Breast epithelium (tissue), 4 donors: ENCODE measurements around the gene CALR. TPM values are rescaled to one million over a fixed set of nuclear protein-coding genes. Genes with fewer than 3 reads are reported as not detected.
A peak's percentile ranks its signal among the peaks of the same experiment; 100 is the strongest.
"Not testable (repeated sequence)": the region's sequence is repeated elsewhere in the genome, so short reads cannot be mapped to it uniquely, and the experiment has no call there.

Source experiments
- DNase-seq, 2 donors: peaks; one replicate each; pipeline ENCODE4 v3.0.0-alpha.2; 2019; ENCODE audit warnings: low spot score in 2 of 2
- H3K27ac ChIP-seq, 2 donors: fragments of 200-600 bp; sonication (generic) in 1 of 2; one replicate each; pipeline ENCODE4 v1.5.1; 2016 to 2019; ENCODE audit warnings: mild to moderate bottlenecking in 1 of 2
- H3K27me3 ChIP-seq, 2 donors: fragments of 200-600 bp; sonication (generic) in 1 of 2; one replicate each; pipeline versions ENCODE4 v1.5.1 to v1.6.0; 2017 to 2019; ENCODE audit warnings: control low read depth in 1 of 2, mild to moderate bottlenecking in 1 of 2
- H3K36me3 ChIP-seq: fragments of 200-600 bp; one replicate; pipeline ENCODE4 v1.5.1; 2019
- H3K4me1 ChIP-seq, 2 donors: fragments of 200-600 bp; sonication (generic); one replicate each; pipeline ENCODE4 v1.5.1; 2016 to 2019; ENCODE audit warnings: control low read depth in 1 of 2
- H3K4me3 ChIP-seq, 3 donors: fragments of 200-600 bp; sonication (generic); 1 replicate in 2 of 3; 2 replicates in 1 of 3; pipeline ENCODE4 v1.5.1; 2016 to 2019; ENCODE audit warnings: mild to moderate bottlenecking in 3 of 3, moderate library complexity in 2 of 3
- H3K9me3 ChIP-seq, 2 donors: fragments of 200-600 bp; sonication (generic) in 1 of 2; one replicate each; pipeline ENCODE4 v1.5.1; 2016 to 2019; ENCODE audit warnings: control low read depth in 1 of 2
- POLR2A ChIP-seq: fragments of 450-650 bp; IDR thresholded peaks from one replicate; pipeline ENCODE4 v1.6.1; 2016; ENCODE audit warnings: antibody characterized with exemption, mild to moderate bottlenecking, moderate library complexity
- POLR2AphosphoS5 ChIP-seq, 3 donors: sonication (generic); formaldehyde crosslinking; IDR thresholded peaks; one replicate each; pipeline ENCODE4 v1.6.1; 2017; ENCODE audit warnings: antibody characterized with exemption in 3 of 3
- intact Hi-C: fragments of 100-400 bp; cut with DNase I; formaldehyde crosslinking; loops from one replicate; pipeline ENCODE4 v1.15.1; 2023; ENCODE audit warnings: low total_unique reads
- total RNA-seq, 3 donors: library from RNA; depleted of rRNA; stranded (reverse); fragments of >200 nt; gene quantifications; one replicate each; pipeline ENCODE4 v1.1.0, GENCODE V29; 2016
- TF ChIP-seq, protein P1 (sequence below), 3 donors: fragments of 450-650 bp; IDR thresholded peaks; one replicate each; pipeline ENCODE4 v1.5.1; 2016 to 2017; ENCODE audit warnings: antibody characterized with exemption in 3 of 3, mild to moderate bottlenecking in 3 of 3, moderate library complexity in 3 of 3

CALR gene
- total RNA-seq, 3 donors from 2014 or later, result 301 to 410 (median 305) TPM

DNA sequence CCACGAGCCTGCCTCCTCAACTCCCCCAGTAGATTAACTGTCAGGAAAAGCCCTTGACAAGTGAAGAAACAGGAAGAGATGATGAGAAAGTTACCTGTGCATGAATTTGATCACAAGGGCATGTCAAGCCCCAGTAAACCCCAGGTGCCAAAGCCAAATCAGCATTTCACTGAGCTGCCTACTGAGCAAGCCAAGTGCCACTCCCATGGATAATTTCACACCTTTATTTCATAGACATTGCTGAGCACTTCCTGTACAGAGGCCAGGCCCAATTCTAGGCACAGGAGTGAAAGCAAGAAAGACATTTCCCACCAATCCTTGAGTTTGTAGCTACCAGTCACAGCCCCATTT, 16.2 kb downstream of the CALR start:
- no peak overlapping the region for H3K4me3 ChIP-seq
- intact Hi-C loops, result no loop called here
- peaks cover 4% of the 10 kb centered on the region for H3K36me3 ChIP-seq
- H3K27me3 ChIP-seq, result no peaks in the 10 kb centered on the region
- H3K9me3 ChIP-seq, result no peaks in the 10 kb centered on the region
- DNase-seq, result no peak
- H3K27ac ChIP-seq, result no peak overlapping the region
- H3K4me1 ChIP-seq, result peaks cover 6 to 7% of the 10 kb centered on the region in 2 donors
- TF ChIP-seq POLR2A (no peak), POLR2AphosphoS5 (IDR thresholded peaks at IDR 0.05) (no peak)
- TF ChIP-seq, protein P1, sequence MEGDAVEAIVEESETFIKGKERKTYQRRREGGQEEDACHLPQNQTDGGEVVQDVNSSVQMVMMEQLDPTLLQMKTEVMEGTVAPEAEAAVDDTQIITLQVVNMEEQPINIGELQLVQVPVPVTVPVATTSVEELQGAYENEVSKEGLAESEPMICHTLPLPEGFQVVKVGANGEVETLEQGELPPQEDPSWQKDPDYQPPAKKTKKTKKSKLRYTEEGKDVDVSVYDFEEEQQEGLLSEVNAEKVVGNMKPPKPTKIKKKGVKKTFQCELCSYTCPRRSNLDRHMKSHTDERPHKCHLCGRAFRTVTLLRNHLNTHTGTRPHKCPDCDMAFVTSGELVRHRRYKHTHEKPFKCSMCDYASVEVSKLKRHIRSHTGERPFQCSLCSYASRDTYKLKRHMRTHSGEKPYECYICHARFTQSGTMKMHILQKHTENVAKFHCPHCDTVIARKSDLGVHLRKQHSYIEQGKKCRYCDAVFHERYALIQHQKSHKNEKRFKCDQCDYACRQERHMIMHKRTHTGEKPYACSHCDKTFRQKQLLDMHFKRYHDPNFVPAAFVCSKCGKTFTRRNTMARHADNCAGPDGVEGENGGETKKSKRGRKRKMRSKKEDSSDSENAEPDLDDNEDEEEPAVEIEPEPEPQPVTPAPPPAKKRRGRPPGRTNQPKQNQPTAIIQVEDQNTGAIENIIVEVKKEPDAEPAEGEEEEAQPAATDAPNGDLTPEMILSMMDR (IDR thresholded peaks at IDR 0.05), result no peak

DNA sequence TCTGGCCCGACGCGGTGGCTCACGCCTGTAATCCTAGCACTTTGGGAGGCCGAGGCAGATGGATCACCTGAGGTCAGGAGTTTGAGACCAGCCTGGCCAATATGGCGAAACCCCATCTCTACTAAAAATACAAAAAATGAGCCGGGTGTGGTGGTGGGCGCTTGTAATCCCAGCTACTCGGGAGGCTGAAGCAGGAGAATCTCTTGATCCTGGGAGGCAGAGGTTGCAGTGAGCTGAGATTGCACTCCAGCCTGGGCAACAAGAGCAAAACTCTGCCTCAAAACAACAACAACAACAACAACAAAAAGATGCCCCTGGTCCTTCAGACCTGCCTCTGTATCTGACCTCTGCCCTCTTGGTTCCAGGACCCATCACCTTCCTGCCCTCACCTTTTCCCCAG, 17.2 kb downstream of the CALR start:
- H3K27me3 ChIP-seq, H3K4me1 ChIP-seq, DNase-seq, H3K36me3 ChIP-seq, intact Hi-C loops, H3K9me3 ChIP-seq: not testable (repeated sequence)
- H3K4me3 ChIP-seq, result peak overlapping the region in 1 of 3 donors; percentile 91
- H3K27ac ChIP-seq, result peak overlapping the region; percentile 90 to 94

DNA sequence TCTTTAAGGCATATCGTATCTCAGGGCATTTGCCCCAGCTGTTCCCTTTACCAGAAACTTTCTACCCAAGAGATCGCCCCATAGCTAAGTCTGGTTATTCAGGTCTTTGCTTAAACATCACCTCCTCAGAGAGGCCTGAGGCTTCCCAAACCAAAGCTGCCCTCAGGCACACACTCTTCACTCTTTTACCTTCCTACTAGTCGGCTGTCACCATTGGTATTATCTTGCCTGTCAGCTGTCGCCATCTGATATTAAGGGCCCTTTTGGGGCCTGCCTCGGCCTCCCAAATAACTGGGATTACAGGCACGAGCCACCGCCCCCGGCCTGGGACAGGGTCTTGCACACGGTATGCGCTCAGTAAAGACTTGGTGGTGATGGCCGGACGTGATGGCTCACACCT, 17.6 kb downstream of the CALR start:
- Histone ChIP-seq H3K9me3 (no peaks in the 10 kb centered on the region), H3K4me3 (peak overlapping the region; percentile 91 to 99 (median 92)), H3K27ac (peak overlapping the region; percentile 90 to 94), H3K27me3 (no peaks in the 10 kb centered on the region), H3K4me1 (peaks cover 6 to 7% of the 10 kb centered on the region in 2 donors), H3K36me3 (no peaks in the 10 kb centered on the region)
- DNase-seq, result no peak
- no peak for TF ChIP-seq POLR2A
- TF ChIP-seq, protein P1 (IDR thresholded peaks at IDR 0.05), result no peak
- TF ChIP-seq POLR2AphosphoS5 (IDR thresholded peaks at IDR 0.05), result no peak
- intact Hi-C loops, result no loop called here

DNA sequence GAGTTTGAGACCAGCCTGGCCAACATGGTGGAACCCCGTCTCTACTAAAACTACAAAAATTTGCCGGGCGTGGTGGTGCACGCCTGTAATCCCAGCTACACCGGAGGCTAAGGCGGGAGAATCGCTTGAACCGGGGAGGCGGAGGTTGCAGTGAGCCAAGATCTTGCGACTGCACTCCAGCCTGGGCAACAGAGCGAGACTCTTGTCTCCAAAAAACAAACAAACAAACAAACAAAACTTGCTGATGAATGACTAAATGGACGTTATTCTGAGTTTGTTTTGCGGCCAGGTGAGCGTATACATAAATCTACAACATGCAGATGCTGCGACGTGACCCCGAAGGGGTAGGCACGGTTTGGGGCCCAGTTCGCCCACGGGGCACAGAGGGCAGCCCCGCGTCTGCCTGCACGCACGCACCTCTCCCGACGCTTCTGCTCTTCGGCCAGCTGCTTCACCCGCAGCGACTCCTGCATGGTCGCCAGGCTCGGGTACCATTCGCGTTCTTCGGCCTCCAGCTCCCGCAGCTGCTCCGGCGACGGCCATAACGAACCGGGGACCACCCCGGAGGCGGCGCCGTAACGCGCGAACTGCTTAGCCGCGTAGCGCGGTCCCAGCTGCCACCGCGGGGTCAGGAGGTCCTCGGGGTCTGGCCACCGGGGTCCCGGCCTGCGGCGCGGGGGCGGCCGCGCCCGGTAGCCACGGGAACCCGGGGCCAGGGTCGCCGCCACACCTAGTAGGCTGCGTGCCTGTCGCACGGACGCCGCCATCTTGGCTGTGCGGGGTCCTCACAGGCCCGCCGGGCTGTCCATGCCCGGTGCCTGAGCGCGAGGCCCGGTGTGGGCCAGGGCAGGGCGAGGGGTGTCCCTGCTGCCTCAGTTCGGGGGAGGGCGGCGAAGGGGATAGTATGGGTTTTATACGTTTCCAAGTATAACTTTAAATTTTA, 18.3 kb downstream of the CALR start, which contains the start of gene GADD45GIP1:
TSS of gene GADD45GIP1 (minus strand) at position 778 of the 943 bp plus-strand sequence. CDS start at position 767, 11 bp downstream.
- no peaks in the 10 kb centered on the region for H3K9me3 ChIP-seq
- intact Hi-C loops, result no loop called here
- H3K36me3 ChIP-seq, result no peaks in the 10 kb centered on the region
- H3K4me1 ChIP-seq, result peaks cover 6 to 7% of the 10 kb centered on the region in 2 donors
- H3K27ac ChIP-seq, result peak within 1 kb of the TSS; percentile 90 to 94
- DNase-seq, result peak; percentile 64 to 77
- no peaks in the 10 kb centered on the region for H3K27me3 ChIP-seq
- TF ChIP-seq POLR2A (peak; percentile 50), POLR2AphosphoS5 (IDR thresholded peaks at IDR 0.05) (peak; percentile 75 to 82 (median 80))
- TF ChIP-seq, protein P1 (IDR thresholded peaks at IDR 0.05), result no peak
- H3K4me3 ChIP-seq, result peak within 1 kb of the TSS; percentile 91 to 99 (median 92)

DNA sequence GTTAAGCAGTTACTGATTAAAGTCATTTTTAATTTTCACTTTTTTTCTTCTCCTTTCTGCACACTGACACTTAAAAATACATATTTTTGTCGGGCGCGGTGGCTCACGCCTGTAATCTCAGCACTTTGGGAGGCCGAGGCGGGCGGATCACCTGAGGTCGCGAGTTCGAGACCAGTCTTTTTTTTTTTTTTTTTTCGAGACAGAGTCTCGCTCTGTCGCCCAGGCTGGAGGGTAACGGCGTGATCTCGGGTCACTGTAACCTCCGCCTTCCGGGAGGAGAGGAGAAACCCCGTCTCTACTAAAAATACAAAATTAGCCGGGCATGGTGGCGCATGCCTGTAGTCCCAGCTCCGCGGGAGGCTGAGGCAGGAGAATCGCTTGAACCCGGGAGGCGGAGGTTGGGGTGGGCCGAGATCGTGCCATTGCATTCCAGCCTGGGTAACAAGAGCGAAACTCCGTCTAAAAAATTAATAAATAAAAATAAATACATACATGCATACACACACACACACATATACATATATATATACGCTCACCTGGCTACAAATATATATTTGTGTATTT, 19.1 kb downstream of the CALR start:
- DNase-seq, H3K36me3 ChIP-seq, H3K27me3 ChIP-seq, H3K4me1 ChIP-seq, intact Hi-C loops, H3K9me3 ChIP-seq: not testable (repeated sequence)
- Histone ChIP-seq H3K4me3 (peak overlapping the region; percentile 91 to 99 (median 92)), H3K27ac (peak overlapping the region; percentile 90 to 94)

DNA sequence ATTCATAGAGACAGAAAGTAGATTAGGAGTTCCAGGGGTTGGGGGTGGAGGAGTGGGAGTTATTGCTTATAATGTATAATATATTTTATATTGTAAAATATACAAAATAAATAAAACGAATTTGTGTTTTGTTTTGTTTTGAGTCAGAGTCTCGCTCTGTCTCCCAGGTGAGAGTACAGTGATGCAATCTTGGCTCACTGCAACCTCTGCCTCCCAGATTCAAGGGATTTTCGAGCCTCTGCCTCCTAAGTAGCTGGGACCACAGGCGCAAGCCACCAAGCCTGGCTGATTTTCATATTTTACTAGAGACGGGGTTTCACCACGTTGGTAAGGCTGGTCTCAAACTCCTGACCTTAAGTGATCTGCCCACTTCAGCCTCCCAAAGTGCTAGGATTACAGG, 21.1 kb downstream of the CALR start:
- Histone ChIP-seq H3K4me3 (no peak overlapping the region), H3K27me3 (no peaks in the 10 kb centered on the region), H3K4me1 (peaks cover 6 to 7% of the 10 kb centered on the region in 2 donors), H3K36me3 (no peaks in the 10 kb centered on the region), H3K27ac (no peak overlapping the region), H3K9me3 (no peaks in the 10 kb centered on the region)
- TF ChIP-seq POLR2A, result no peak
- TF ChIP-seq, protein P1 (IDR thresholded peaks at IDR 0.05), result no peak
- TF ChIP-seq POLR2AphosphoS5 (IDR thresholded peaks at IDR 0.05), result no peak
- intact Hi-C loops, result no loop called here
- no peak for DNase-seq
